K562 (cell line): ENCODE results near the gene DEPP1. TPM values are rescaled to one million over a fixed set of nuclear protein-coding genes. Genes with fewer than 3 reads are reported as not detected.

Source experiments
- ATAC-seq: fragments of 200-7000 bp; cut with Tn5 transposase; 3 replicates; pipeline ENCODE4 v1.9.1; 2020; ENCODE audit warnings: moderate library complexity
- BruUV-seq: library from RNA; stranded (reverse); fragments of 400-500 nt; replicated peaks from 2 replicates; lab custom pipeline; 2021; lab: Mats Ljungman, UMichigan
- CTCF ChIA-PET: fragments of 300-600 bp; formaldehyde crosslinking; extraction: SDS; loops from one replicate; lab custom pipeline; 2021; ENCODE audit warnings: low intra/inter-chr PET ratio; lab: Yijun Ruan, JAX
- POLR2A ChIA-PET: fragments of 300-600, 350-650 bp; sonication (Branson Sonifier 250); formaldehyde crosslinking; extraction: SDS; loops from one replicate; lab custom pipeline; 2021; ENCODE audit warnings: antibody characterized with exemption, inconsistent platforms; lab: Yijun Ruan, JAX
- DNase-seq, 4 experiments: peaks; one replicate each; pipeline versions ENCODE4 v3.0.0 to v3.0.0-alpha.2; 2011 to 2018; ENCODE audit warnings: low spot score in 3 of 4, mixed read lengths in 3 of 4; ENCODE audit errors: extremely low read depth in 1 of 4
- FAIRE-seq: peaks from 2 replicates; lab custom pipeline; 2011; peaks lifted over from hg19 to GRCh38; lab: Jason Lieb, UNC
- H2AFZ ChIP-seq: 2 replicates; pipeline ENCODE4 v1.6.0; 2011; ENCODE audit warnings: low read depth, low read length, control low read depth, inconsistent platforms
- H3K27ac ChIP-seq: fragments of 200-600 bp; 3 replicates; pipeline ENCODE4 v1.8.0; 2011; ENCODE audit warnings: low read depth, mild to moderate bottlenecking, control low read depth, inconsistent platforms, low read length, moderate library complexity, mixed read lengths; ENCODE audit errors: extremely low read depth
- H3K27me3 ChIP-seq, 2 experiments: fragments of 300-600 bp in 1 of 2; 2 replicates in 1 of 2; 3 replicates in 1 of 2; pipeline versions ENCODE4 v1.6.0 to v1.8.0; 2011; ENCODE audit warnings: inconsistent platforms in 2 of 2, low read length in 2 of 2, mild to moderate bottlenecking in 1 of 2, mixed read lengths in 1 of 2, moderate library complexity in 1 of 2; ENCODE audit not compliant: control insufficient read depth in 2 of 2, insufficient read depth in 2 of 2
- H3K36me3 ChIP-seq: fragments of 300-600 bp; 3 replicates; pipeline ENCODE4 v1.8.0; 2011; ENCODE audit warnings: mild to moderate bottlenecking, low read length, inconsistent platforms; ENCODE audit not compliant: control insufficient read depth, insufficient read depth
- H3K4me1 ChIP-seq, 2 experiments: fragments of 200-600 bp in 1 of 2; replicated peaks in 1 of 2; 2 replicates in 1 of 2; 3 replicates in 1 of 2; pipeline versions ENCODE4 v1.5.1 to v1.8.0; 2011; ENCODE audit warnings: inconsistent platforms in 2 of 2, low read length in 2 of 2, mild to moderate bottlenecking in 1 of 2, mixed read lengths in 1 of 2, moderate library complexity in 1 of 2; ENCODE audit not compliant: control insufficient read depth in 2 of 2, insufficient read depth in 2 of 2
- H3K4me2 ChIP-seq: 2 replicates; pipeline ENCODE4 v1.6.1; 2011; ENCODE audit warnings: low read length, control low read depth, inconsistent platforms, mixed read lengths; ENCODE audit not compliant: insufficient read depth
- H3K4me3 ChIP-seq: fragments of 200-600 bp; sonication (generic), shearing (Covaris generic); 2 replicates; pipeline ENCODE4 v1.5.1; 2016; ENCODE audit warnings: control low read depth, inconsistent platforms
- H3K79me2 ChIP-seq: fragments of 200-600 bp; 3 replicates; pipeline ENCODE4 v1.8.0; 2011; ENCODE audit warnings: low read length, inconsistent platforms; ENCODE audit not compliant: control insufficient read depth, insufficient read depth
- H3K9ac ChIP-seq, 2 experiments: 2 replicates each; pipeline versions ENCODE4 v1.6.0 to v1.6.1; 2011; ENCODE audit warnings: low read depth in 2 of 2, low read length in 2 of 2, control low read depth in 1 of 2, inconsistent platforms in 1 of 2, mild to moderate bottlenecking in 1 of 2, mixed read lengths in 1 of 2; ENCODE audit not compliant: insufficient read depth in 1 of 2
- H3K9me1 ChIP-seq: one replicate; pipeline ENCODE4 v1.6.0; 2011; ENCODE audit warnings: inconsistent platforms, mild to moderate bottlenecking, low read length, moderate library complexity; ENCODE audit not compliant: control insufficient read depth, insufficient read depth
- H3K9me3 ChIP-seq: replicated peaks from 2 replicates; pipeline ENCODE4 v1.5.1; 2011; ENCODE audit warnings: low read depth, low read length, inconsistent platforms; ENCODE audit not compliant: control insufficient read depth, insufficient read depth
- H4K20me1 ChIP-seq: replicated peaks from 2 replicates; pipeline ENCODE4 v1.6.1; 2011; ENCODE audit warnings: low read length, inconsistent platforms, mixed read lengths; ENCODE audit not compliant: control insufficient read depth, insufficient read depth
- CEBPB ChIP-seq: fragments of 450-650 bp; IDR thresholded peaks from 2 replicates; pipeline ENCODE4 v1.6.1; 2016; ENCODE audit warnings: missing genetic modification characterization, missing compliant biosample characterization
- MCM7 ChIP-seq, 2 experiments: fragments of 450-650 bp; IDR thresholded peaks; 2 replicates each; pipeline ENCODE4 v1.6.1; 2016 to 2018
- MXI1 ChIP-seq: IDR thresholded peaks from 2 replicates; pipeline ENCODE4 v1.6.1; 2011; ENCODE audit warnings: low read depth, mild to moderate bottlenecking, improper control_type of control experiment, low read length
- NFATC3 ChIP-seq: fragments of 450-650 bp; IDR thresholded peaks from 2 replicates; pipeline ENCODE4 v1.6.1; 2017; ENCODE audit warnings: mild to moderate bottlenecking
- WGBS: fragments of 100-300 bp; shearing (Covaris generic); methylation state at CpG from one replicate; pipeline ENCODE4 v1.1.6; 2016; ENCODE audit warnings: low coverage, mixed read lengths; ENCODE audit not compliant: insufficient coverage; ENCODE audit errors: missing lambda C conversion rate; 5-methylcytosine and 5-hydroxymethylcytosine counted together
- in situ Hi-C: fragments of 300-500 bp; cut with MboI; formaldehyde crosslinking; loops from 4 replicates; pipeline ENCODE4 v1.15.0; 2018; ENCODE audit warnings: inconsistent platforms, mixed read lengths
- intact Hi-C: fragments of 100-400 bp; cut with micrococcal nuclease; formaldehyde crosslinking; loops from 2 replicates; pipeline ENCODE4 v1.14.2; 2022
- polyA plus RNA-seq, 8 experiments: library from polyadenylated mRNA; depleted of rRNA in 4 of 8; stranded (reverse) in 5 of 8; unstranded in 3 of 8; fragments of >200 nt; fragmentation: Nextera tagmentation in 2 of 8; fragmentation: Illumina TruSeq in 1 of 8; extraction: Ambion mirVana in 2 of 8; extraction: Trizol in 1 of 8; gene quantifications; 2 replicates each; pipeline versions ENCODE4 v1.2.1 to v1.2.3, GENCODE V29; 2011 to 2014; ENCODE audit warnings: inconsistent platforms in 1 of 8, missing spikeins in 1 of 8
- total RNA-seq, 7 experiments: library from RNA; depleted of rRNA in 6 of 7; stranded (reverse); fragments of >200 nt in 6 of 7; fragmentation: Illumina TruSeq in 2 of 7; extraction: Trizol in 2 of 7; gene quantifications; 2 replicates each; pipeline versions ENCODE4 v1.2.1 to v1.2.3, GENCODE V29; 2011 to 2021; ENCODE audit warnings: low replicate concordance in 1 of 7

Gene DEPP1
- total and polyA plus RNA-seq, 9 of the 15 experiments (the other 6 are each of a cell fraction or from before 2014, with no cell fraction given): 0.04 to 0.54 (median 0.20) TPM; not detected in 1

GRCh38 chr10:44926751-44927351, 51.8 kb downstream of the DEPP1 start:
- peaks cover 0 to 5% of the 10 kb centered on the region in 2 experiments; a peak in 1 of 5 replicates for H3K4me1 ChIP-seq
- POLR2A ChIA-PET: no interaction called here
- 3% methylated on average over 7 of the region's 10 CpGs for WGBS
- no peak overlapping the region for H2AFZ ChIP-seq
- TF ChIP-seq CEBPB (tag) (0 out of 2 replicates have a peak, but pooled peaks have one; percentile 39), NFATC3 (no peak), MCM7 (IDR thresholded peaks at IDR 0.05) (no peak), MXI1 (no peak)
- H3K79me2 ChIP-seq: no peaks in the 10 kb centered on the region
- peaks cover 0 to 40% of the 10 kb centered on the region in 2 experiments; a peak in 3 of 5 replicates for H3K27me3 ChIP-seq
- CTCF ChIA-PET: no interaction called here
- no peak for DNase-seq
- no peak overlapping the region for H3K4me3 ChIP-seq
- BruUV-seq: no TSS peak
- H3K9ac ChIP-seq: 0 out of 4 replicates have a peak overlapping the region, but pooled peaks of 1 of the 2 experiments have one; percentile 28
- H3K36me3 ChIP-seq: no peaks in the 10 kb centered on the region
- no peak overlapping the region for H3K4me2 ChIP-seq
- H3K9me3 ChIP-seq: no peaks in the 10 kb centered on the region
- FAIRE-seq: no peak
- no peak overlapping the region for H3K27ac ChIP-seq
- no peak for ATAC-seq
- H3K9me1 ChIP-seq: no peaks in the 10 kb centered on the region
- intact Hi-C loops: no loop called here
- in situ Hi-C loops: no loop called here
- H4K20me1 ChIP-seq: no peaks in the 10 kb centered on the region

Other genes starting within 250 kb of the DEPP1 start
- gene TMEM72, start 67.5 kb downstream of the DEPP1 start, total RNA-seq (2014; rRNA removed): not detected in 2 replicates
- not detected in 2 replicates for gene TMEM72, start 67.5 kb downstream of the DEPP1 start, total RNA-seq (2014; rRNA removed; fragmentation: Illumina TruSeq; extraction: Trizol)
- not detected in 2 replicates for gene TMEM72, start 67.5 kb downstream of the DEPP1 start, total RNA-seq (2015; rRNA removed; fragmentation: Illumina TruSeq; extraction: Trizol)
- not detected in 2 replicates for gene TMEM72, start 67.5 kb downstream of the DEPP1 start, total RNA-seq (2021)
- gene TMEM72, start 67.5 kb downstream of the DEPP1 start, polyA plus RNA-seq (2011; rRNA removed): not detected in 2 replicates
- gene TMEM72, start 67.5 kb downstream of the DEPP1 start, polyA plus RNA-seq (2014; fragmentation: Illumina TruSeq; extraction: Trizol): not detected in 2 replicates
- not detected for gene TMEM72, start 67.5 kb downstream of the DEPP1 start, polyA plus RNA-seq (2014; fragmentation: Nextera tagmentation; extraction: Ambion mirVana)
- not detected in 2 replicates for gene TMEM72, start 67.5 kb downstream of the DEPP1 start, polyA plus RNA-seq (2014; rRNA removed)
- 0.04 and 0.09 TPM in 2 replicates for gene RASSF4, start 19.0 kb downstream of the DEPP1 start, total RNA-seq (2014; rRNA removed)
- not detected in 2 replicates for gene RASSF4, start 19.0 kb downstream of the DEPP1 start, total RNA-seq (2014; rRNA removed; fragmentation: Illumina TruSeq; extraction: Trizol)
- gene RASSF4, start 19.0 kb downstream of the DEPP1 start, total RNA-seq (2015; rRNA removed; fragmentation: Illumina TruSeq; extraction: Trizol): not detected in 2 replicates
- gene RASSF4, start 19.0 kb downstream of the DEPP1 start, total RNA-seq (2021): 0.18 and 0.62 TPM in 2 replicates
- gene RASSF4, start 19.0 kb downstream of the DEPP1 start, polyA plus RNA-seq (2011; rRNA removed): 0.05 and 0.13 TPM in 2 replicates
- gene RASSF4, start 19.0 kb downstream of the DEPP1 start, polyA plus RNA-seq (2014; fragmentation: Illumina TruSeq; extraction: Trizol): 0.10 TPM in 1 of 2 replicates, not detected in the other
- gene RASSF4, start 19.0 kb downstream of the DEPP1 start, polyA plus RNA-seq (2014; fragmentation: Nextera tagmentation; extraction: Ambion mirVana): under 1 TPM in 1 of 2 experiments, not detected in 1; 0.01 TPM
- 0.13 TPM in 1 of 2 replicates, not detected in the other for gene RASSF4, start 19.0 kb downstream of the DEPP1 start, polyA plus RNA-seq (2014; rRNA removed)
- gene ZNF22, start 22.1 kb upstream of the DEPP1 start, total RNA-seq (2014; rRNA removed): 35.9 and 36.2 TPM in 2 replicates
- gene ZNF22, start 22.1 kb upstream of the DEPP1 start, total RNA-seq (2014; rRNA removed; fragmentation: Illumina TruSeq; extraction: Trizol): 68.4 and 69.4 TPM in 2 replicates
- gene ZNF22, start 22.1 kb upstream of the DEPP1 start, total RNA-seq (2015; rRNA removed; fragmentation: Illumina TruSeq; extraction: Trizol): 47.9 and 48.6 TPM in 2 replicates
- gene ZNF22, start 22.1 kb upstream of the DEPP1 start, total RNA-seq (2021): 40.5 and 52.9 TPM in 2 replicates
- gene ZNF22, start 22.1 kb upstream of the DEPP1 start, polyA plus RNA-seq (2011; rRNA removed): 39.2 and 51.2 TPM in 2 replicates
- gene ZNF22, start 22.1 kb upstream of the DEPP1 start, polyA plus RNA-seq (2014; fragmentation: Illumina TruSeq; extraction: Trizol): 51.3 and 62.2 TPM in 2 replicates
- gene ZNF22, start 22.1 kb upstream of the DEPP1 start, polyA plus RNA-seq (2014; fragmentation: Nextera tagmentation; extraction: Ambion mirVana): 10 to 100 TPM; 92.2 to 98.7 TPM
- gene ZNF22, start 22.1 kb upstream of the DEPP1 start, polyA plus RNA-seq (2014; rRNA removed): 42.4 and 60.4 TPM in 2 replicates